Bronchial epithelial cell (primary cell): Measurements from ENCODE around the gene CNOT1. TPM values are rescaled to one million over a fixed set of nuclear protein-coding genes. Genes with fewer than 3 reads are reported as not detected.

Source experiments
- DNase-seq: peaks from one replicate; pipeline ENCODE4 v3.0.0-alpha.2; 2010; ENCODE audit warnings: low read depth
- FAIRE-seq: peaks from 2 replicates; lab custom pipeline; 2011; peaks lifted over from hg19 to GRCh38; lab: Jason Lieb, UNC
- H3K27me3 ChIP-seq: 2 replicates; pipeline ENCODE4 v1.5.1; 2011; ENCODE audit warnings: low read length; ENCODE audit not compliant: control insufficient read depth, insufficient read depth
- H3K36me3 ChIP-seq: 2 replicates; pipeline ENCODE4 v1.5.1; 2011; ENCODE audit warnings: low read length; ENCODE audit not compliant: control insufficient read depth, insufficient read depth
- H3K4me3 ChIP-seq: 2 replicates; pipeline ENCODE4 v1.5.1; 2011; ENCODE audit warnings: mild to moderate bottlenecking, low read depth, low read length, control low read depth
- CTCF ChIP-seq: IDR thresholded peaks from 2 replicates; pipeline ENCODE4 v1.5.1; 2011; ENCODE audit warnings: mild to moderate bottlenecking, moderate library complexity, low read length, control low read depth, inconsistent platforms; ENCODE audit not compliant: insufficient read depth, severe bottlenecking
- total RNA-seq: library from RNA; depleted of rRNA; stranded (reverse); fragments of >200 nt; gene quantifications from 2 replicates; pipeline ENCODE4 v1.2.1, GENCODE V29; 2014

Gene CNOT1
- total RNA-seq, 1 donor from 2014 or later, result 113 TPM

DNA sequence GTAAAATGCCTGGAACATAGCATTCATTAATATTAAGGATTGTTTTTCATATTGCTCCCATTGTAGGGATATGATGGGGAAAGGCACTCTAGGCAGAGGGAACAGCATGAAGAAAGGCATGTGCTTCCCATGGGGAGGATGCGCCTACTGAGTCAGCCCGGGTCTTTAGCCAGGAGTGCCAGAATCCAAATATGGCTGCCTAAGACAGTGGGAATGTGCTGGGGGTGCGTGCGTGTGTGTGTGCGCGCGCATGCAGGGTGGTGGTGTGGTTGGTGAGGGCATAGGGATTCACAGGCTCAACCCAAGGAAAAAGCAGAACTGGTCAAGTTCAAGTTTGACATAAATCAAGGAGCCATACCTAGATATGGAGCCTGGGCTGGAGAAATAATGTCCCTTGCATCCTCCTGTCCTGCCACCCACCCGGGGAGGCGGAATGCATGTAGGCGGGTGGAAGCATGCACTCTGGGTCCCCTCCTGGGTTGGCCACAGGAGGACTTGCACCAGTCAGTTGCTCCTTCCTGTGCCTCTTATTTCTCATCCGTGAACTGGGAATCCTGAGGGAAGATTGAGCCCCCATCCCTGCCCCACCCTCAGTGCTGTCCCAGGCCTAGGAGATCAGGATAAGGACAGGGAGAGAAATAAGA is 148.3 kb downstream of the CNOT1 start:
- Histone ChIP-seq H3K27me3 (no peaks in the 10 kb centered on the region), H3K36me3 (no peaks in the 10 kb centered on the region), H3K4me3 (no peak overlapping the region)
- TF ChIP-seq CTCF, result no peak
- FAIRE-seq (no peak), DNase-seq (no peak)

GRCh38 chr16:58478427-58478826 is 151.2 kb downstream of the CNOT1 start:
- DNase-seq (no peak), FAIRE-seq (no peak)
- Histone ChIP-seq H3K36me3 (no peaks in the 10 kb centered on the region), H3K4me3 (no peak overlapping the region), H3K27me3 (no peaks in the 10 kb centered on the region)
- no peak for TF ChIP-seq CTCF

- FAIRE-seq (no peak), DNase-seq (no peak)
- no peaks in the 10 kb centered on the region for H3K36me3 ChIP-seq
- H3K4me3 ChIP-seq, result no peak overlapping the region
- peaks cover 7% of the 10 kb centered on the region for H3K27me3 ChIP-seq
- TF ChIP-seq CTCF, result no peak
Observed at GRCh38 chr16:58476791-58477190, 152.8 kb downstream of the CNOT1 start.

GRCh38 chr16:58475091-58475619 is 154.5 kb downstream of the CNOT1 start:
- DNase-seq (no peak), FAIRE-seq (no peak)
- peaks cover 7% of the 10 kb centered on the region for H3K27me3 ChIP-seq
- no peaks in the 10 kb centered on the region for H3K36me3 ChIP-seq
- TF ChIP-seq CTCF, result no peak
- H3K4me3 ChIP-seq, result no peak overlapping the region

DNA sequence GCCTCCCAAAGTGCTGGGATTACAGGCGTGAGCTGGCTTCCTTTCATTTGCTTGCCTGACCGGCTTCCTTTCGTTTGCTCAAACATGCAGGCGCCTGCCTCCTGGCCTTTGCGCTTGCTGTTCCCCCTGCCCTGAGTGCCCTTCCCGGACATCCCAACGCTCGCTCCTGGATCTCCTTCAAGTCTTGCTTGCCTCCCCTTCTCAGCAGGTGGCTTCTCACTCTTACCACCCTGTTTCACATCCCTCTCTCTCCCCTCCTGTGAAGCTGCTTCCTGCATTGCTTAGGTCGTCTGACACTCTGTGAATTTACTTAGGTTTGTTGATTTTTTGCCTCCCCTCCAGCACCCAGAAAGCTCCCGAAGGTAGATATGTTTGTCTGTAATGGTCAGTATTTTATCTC is 155.3 kb downstream of the CNOT1 start:
- Histone ChIP-seq H3K36me3 (no peaks in the 10 kb centered on the region), H3K27me3 (peaks cover 7% of the 10 kb centered on the region), H3K4me3 (no peak overlapping the region)
- FAIRE-seq (no peak), DNase-seq (no peak)
- no peak for TF ChIP-seq CTCF

- Histone ChIP-seq H3K27me3 (peaks cover 7% of the 10 kb centered on the region), H3K36me3 (no peaks in the 10 kb centered on the region), H3K4me3 (no peak overlapping the region)
- DNase-seq (no peak), FAIRE-seq (no peak)
- TF ChIP-seq CTCF, result no peak
Observed at GRCh38 chr16:58472827-58473226, 156.8 kb downstream of the CNOT1 start.
